ENCODE data around the gene PAX2.

PAX2 gene

GRCh38 chr10:100819424-100819823, 74.0 kb downstream of the PAX2 start:
- DNase-seq (ENCODE audit: low spot score), result no peak
- in situ Hi-C loops (cut with MboI; ENCODE audit: low sequenced_read_pairs, unreplicated experiment), result no loop called here
- TF ChIP-seq, protein P1, sequence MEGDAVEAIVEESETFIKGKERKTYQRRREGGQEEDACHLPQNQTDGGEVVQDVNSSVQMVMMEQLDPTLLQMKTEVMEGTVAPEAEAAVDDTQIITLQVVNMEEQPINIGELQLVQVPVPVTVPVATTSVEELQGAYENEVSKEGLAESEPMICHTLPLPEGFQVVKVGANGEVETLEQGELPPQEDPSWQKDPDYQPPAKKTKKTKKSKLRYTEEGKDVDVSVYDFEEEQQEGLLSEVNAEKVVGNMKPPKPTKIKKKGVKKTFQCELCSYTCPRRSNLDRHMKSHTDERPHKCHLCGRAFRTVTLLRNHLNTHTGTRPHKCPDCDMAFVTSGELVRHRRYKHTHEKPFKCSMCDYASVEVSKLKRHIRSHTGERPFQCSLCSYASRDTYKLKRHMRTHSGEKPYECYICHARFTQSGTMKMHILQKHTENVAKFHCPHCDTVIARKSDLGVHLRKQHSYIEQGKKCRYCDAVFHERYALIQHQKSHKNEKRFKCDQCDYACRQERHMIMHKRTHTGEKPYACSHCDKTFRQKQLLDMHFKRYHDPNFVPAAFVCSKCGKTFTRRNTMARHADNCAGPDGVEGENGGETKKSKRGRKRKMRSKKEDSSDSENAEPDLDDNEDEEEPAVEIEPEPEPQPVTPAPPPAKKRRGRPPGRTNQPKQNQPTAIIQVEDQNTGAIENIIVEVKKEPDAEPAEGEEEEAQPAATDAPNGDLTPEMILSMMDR (IDR thresholded peaks at IDR 0.05; ENCODE audit: borderline replicate concordance, control extremely low read depth, extremely low read depth, insufficient read depth, missing control alignments), result no peak

DNA sequence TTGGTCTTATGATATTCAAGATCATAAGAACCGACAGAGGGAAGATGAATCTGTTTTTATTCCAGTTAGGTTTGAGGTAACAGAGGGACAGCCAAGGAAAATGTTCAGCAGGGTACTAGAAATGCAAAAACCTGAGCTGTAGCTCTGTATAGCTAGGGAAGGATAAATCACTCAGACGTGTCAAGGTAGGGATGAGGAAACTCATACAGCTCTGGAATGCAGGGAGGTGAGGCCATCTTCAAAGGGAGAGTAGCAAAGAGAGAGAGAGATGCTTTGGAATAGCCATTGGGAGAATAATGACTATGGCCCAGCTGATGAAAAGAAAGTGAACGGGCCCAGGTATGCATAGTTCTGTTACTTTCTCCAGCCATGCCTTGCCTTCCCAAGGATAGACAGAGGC, 77.8 kb downstream of the PAX2 start:
- TF ChIP-seq, protein P1 (IDR thresholded peaks at IDR 0.05; ENCODE audit: borderline replicate concordance, control extremely low read depth, extremely low read depth, insufficient read depth, missing control alignments), result no peak
- in situ Hi-C loops (cut with MboI; ENCODE audit: low sequenced_read_pairs, unreplicated experiment), result no loop called here
- no peak for DNase-seq (ENCODE audit: low spot score)

GRCh38 chr10:100824886-100825285, 79.5 kb downstream of the PAX2 start:
- no peak for DNase-seq (ENCODE audit: low spot score)
- TF ChIP-seq, protein P1 (IDR thresholded peaks at IDR 0.05; ENCODE audit: borderline replicate concordance, control extremely low read depth, extremely low read depth, insufficient read depth, missing control alignments), result no peak
- in situ Hi-C loops (cut with MboI; ENCODE audit: low sequenced_read_pairs, unreplicated experiment), result no loop called here

DNA sequence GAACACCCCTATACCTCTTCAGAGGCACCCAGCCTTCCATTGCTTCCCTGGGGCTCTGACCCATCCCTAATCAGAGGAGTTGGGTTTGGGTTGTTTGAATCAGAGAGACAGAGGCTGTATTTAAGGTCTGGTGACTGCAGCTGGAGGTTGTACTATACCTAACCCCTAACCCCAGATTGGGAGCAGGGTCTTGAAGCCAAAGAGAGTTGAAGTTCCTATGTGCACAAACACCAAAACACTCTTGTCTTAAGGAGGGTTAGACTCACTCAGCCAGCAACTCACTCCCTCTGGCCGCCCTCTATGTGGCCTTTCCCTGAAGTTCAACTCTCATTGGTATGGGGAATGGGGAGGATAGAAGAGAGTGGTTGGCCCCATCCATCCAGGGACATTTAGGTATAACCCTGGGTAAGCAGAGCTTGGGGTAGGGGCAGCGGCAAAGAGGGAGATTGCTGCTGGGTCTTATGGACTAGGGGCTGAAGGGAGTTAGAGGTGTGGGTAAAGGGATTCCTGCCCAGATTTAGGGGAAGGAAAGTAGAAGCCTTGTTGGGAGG, 80.0 kb downstream of the PAX2 start:
- in situ Hi-C loops (cut with MboI; ENCODE audit: low sequenced_read_pairs, unreplicated experiment), result no loop called here
- TF ChIP-seq, protein P1 (IDR thresholded peaks at IDR 0.05; ENCODE audit: borderline replicate concordance, control extremely low read depth, extremely low read depth, insufficient read depth, missing control alignments), result no peak
- DNase-seq (ENCODE audit: low spot score), result no peak

DNA sequence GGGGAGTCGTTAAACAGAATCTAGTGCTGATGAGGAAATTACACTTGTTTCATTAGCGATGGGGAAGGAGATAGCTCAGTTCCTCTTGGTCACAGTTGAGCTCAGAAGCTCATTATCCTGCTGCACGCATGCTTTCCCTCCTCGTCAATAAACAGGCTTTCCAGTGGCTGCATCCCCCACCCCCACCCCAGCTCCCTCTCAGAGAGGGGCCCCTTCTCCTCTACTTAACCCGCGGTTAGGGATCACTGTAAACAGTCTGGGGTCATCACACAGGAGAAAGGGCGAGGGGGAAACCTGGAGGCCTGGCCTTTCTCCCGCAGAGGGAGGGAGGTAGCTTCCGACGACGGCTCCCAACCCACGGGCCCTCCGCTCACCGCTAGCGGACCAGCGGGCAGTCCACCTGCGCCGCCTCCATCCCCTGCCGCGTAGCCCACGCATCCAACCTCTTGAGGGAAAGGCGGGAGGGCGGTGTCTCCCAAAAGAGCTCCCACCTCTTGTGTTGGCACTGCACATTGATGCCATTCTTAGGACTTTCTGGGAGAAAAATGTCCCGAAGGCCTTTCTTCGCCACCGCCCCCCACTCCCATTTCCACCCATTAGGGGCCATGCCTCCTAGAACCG, 80.8 kb downstream of the PAX2 start:
- in situ Hi-C loops (cut with MboI; ENCODE audit: low sequenced_read_pairs, unreplicated experiment), result no loop called here
- peak; percentile 62 for DNase-seq (ENCODE audit: low spot score)
- TF ChIP-seq, protein P1 (IDR thresholded peaks at IDR 0.05; ENCODE audit: borderline replicate concordance, control extremely low read depth, extremely low read depth, insufficient read depth, missing control alignments), result no peak

GRCh38 chr10:100826661-100826982, 81.2 kb downstream of the PAX2 start:
- TF ChIP-seq, protein P1 (IDR thresholded peaks at IDR 0.05; ENCODE audit: borderline replicate concordance, control extremely low read depth, extremely low read depth, insufficient read depth, missing control alignments), result no peak
- in situ Hi-C loops (cut with MboI; ENCODE audit: low sequenced_read_pairs, unreplicated experiment), result no loop called here

More at GRCh38 chr10:100826661-100826982, 81.2 kb downstream of the PAX2 start:
- no peak for DNase-seq (ENCODE audit: low spot score)
